Measurements from ENCODE around the gene CD34. TPM values are rescaled to one million over a fixed set of nuclear protein-coding genes. Genes with fewer than 3 reads are reported as not detected.

CD34 gene
- total RNA-seq, 1 experiment from 2014 or later, result not detected

DNA sequence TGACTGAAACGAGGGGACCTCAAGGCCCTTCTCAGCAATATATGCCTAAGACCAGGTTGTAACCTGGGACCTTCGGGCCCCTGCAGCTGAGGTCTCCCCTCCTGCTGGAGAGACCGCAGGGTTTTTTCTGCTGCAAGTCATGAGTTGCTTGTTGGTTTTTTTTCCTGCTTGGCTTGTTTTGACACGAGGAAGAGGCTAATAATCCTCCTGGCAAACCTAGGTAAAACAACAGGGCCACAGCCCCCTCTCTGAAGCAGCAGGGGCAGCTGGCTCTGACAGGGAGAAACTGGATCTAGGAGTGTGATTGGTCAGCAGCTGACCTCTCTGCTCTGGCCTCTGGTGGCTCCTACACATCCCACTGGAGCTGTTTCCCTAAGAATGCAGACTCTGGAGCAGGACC, 69.0 kb downstream of the CD34 start:
- Histone ChIP-seq H3K27ac (ENCODE audit: low read length) (no peak overlapping the region), H3K9me2 (replicated peaks; ENCODE audit: low read length) (no peaks in the 10 kb centered on the region), H2AFZ (ENCODE audit: low read length) (no peak overlapping the region), H3K9ac (ENCODE audit: low read length) (no peak overlapping the region), H3F3A (ENCODE audit: low read length, unreplicated experiment) (peaks cover 6% of the 10 kb centered on the region), H3K4me2 (ENCODE audit: low read length) (no peak overlapping the region), H3K79me2 (ENCODE audit: low read length) (peaks cover 84% of the 10 kb centered on the region), H3K4me3 (ENCODE audit: low read length) (no peak overlapping the region), H3K9me3 (ENCODE audit: low read length) (no peaks in the 10 kb centered on the region), H3K27me3 (ENCODE audit: low read length) (no peaks in the 10 kb centered on the region), H3K36me3 (ENCODE audit: low read depth, low read length) (no peaks in the 10 kb centered on the region; the same call in 1 of the 2 replicates), H3K4me1 (ENCODE audit: insufficient read depth, low read length) (peaks cover 9% of the 10 kb centered on the region), H4K20me1 (ENCODE audit: low read length) (no peaks in the 10 kb centered on the region; the same call in 1 of the 2 replicates)
- POLR2A ChIA-PET (ENCODE audit: unreplicated experiment), result no interaction called here
- TF ChIP-seq EZH2 (IDR thresholded peaks at IDR 0.05; ENCODE audit: low read length, unreplicated experiment) (no peak), EZH2phosphoT487 (IDR thresholded peaks at IDR 0.05; ENCODE audit: borderline replicate concordance, low read length) (no peak)
- TF ChIP-seq, protein P1, sequence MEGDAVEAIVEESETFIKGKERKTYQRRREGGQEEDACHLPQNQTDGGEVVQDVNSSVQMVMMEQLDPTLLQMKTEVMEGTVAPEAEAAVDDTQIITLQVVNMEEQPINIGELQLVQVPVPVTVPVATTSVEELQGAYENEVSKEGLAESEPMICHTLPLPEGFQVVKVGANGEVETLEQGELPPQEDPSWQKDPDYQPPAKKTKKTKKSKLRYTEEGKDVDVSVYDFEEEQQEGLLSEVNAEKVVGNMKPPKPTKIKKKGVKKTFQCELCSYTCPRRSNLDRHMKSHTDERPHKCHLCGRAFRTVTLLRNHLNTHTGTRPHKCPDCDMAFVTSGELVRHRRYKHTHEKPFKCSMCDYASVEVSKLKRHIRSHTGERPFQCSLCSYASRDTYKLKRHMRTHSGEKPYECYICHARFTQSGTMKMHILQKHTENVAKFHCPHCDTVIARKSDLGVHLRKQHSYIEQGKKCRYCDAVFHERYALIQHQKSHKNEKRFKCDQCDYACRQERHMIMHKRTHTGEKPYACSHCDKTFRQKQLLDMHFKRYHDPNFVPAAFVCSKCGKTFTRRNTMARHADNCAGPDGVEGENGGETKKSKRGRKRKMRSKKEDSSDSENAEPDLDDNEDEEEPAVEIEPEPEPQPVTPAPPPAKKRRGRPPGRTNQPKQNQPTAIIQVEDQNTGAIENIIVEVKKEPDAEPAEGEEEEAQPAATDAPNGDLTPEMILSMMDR (conservative IDR thresholded peaks at IDR 0.05; ENCODE audit: low read depth, low read length), result no peak
- no peak for DNase-seq
- intact Hi-C loops (cut with micrococcal nuclease), result no loop called here
- BruUV-seq (replicated peaks), result no TSS peak
- CTCF ChIA-PET, result interaction anchor here (0.6 kb wide), 1 partner anchor 44 kb away, joined by 6 read pairs; no protein-coding TSS in a partner anchor
- ATAC-seq, result no peak

DNA sequence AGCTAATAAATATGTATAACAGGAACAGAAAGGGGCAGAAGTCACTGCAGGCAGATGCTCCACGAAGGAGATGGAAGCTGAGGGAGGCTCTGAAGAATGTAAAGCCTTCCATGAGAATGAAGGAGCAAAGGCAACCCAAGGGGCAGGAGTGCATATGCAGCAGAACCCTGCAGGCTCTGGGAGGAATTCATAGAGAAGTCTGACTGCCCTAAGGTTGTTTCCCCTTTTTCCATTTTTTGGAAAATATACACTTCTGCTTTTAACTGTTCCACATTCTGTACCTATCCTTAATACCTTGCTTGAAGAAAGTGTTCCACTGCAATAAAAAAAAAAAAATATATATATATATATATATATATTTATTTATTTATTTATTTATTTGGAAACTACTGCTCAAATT, 69.6 kb downstream of the CD34 start:
- Histone ChIP-seq H2AFZ (ENCODE audit: low read length) (no peak overlapping the region), H3K9me3 (ENCODE audit: low read length) (no peaks in the 10 kb centered on the region), H3K27me3 (ENCODE audit: low read length) (no peaks in the 10 kb centered on the region), H3K9me2 (replicated peaks; ENCODE audit: low read length) (no peaks in the 10 kb centered on the region), H3K36me3 (ENCODE audit: low read depth, low read length) (no peaks in the 10 kb centered on the region; the same call in 1 of the 2 replicates), H3K4me1 (ENCODE audit: insufficient read depth, low read length) (peaks cover 3% of the 10 kb centered on the region), H4K20me1 (ENCODE audit: low read length) (no peaks in the 10 kb centered on the region; the same call in 1 of the 2 replicates), H3F3A (ENCODE audit: low read length, unreplicated experiment) (no peaks in the 10 kb centered on the region), H3K4me2 (ENCODE audit: low read length) (no peak overlapping the region), H3K9ac (ENCODE audit: low read length) (no peak overlapping the region), H3K4me3 (ENCODE audit: low read length) (no peak overlapping the region), H3K79me2 (ENCODE audit: low read length) (peaks cover 84% of the 10 kb centered on the region), H3K27ac (ENCODE audit: low read length) (no peak overlapping the region)
- ChIA-PET CTCF (no interaction called here), POLR2A (ENCODE audit: unreplicated experiment) (no interaction called here)
- TF ChIP-seq, protein P1 (conservative IDR thresholded peaks at IDR 0.05; ENCODE audit: low read depth, low read length), result no peak
- no peak for TF ChIP-seq EZH2 (IDR thresholded peaks at IDR 0.05; ENCODE audit: low read length, unreplicated experiment)
- TF ChIP-seq EZH2phosphoT487 (IDR thresholded peaks at IDR 0.05; ENCODE audit: borderline replicate concordance, low read length), result no peak
- no peak for DNase-seq
- no TSS peak for BruUV-seq (replicated peaks)
- ATAC-seq, result no peak
- intact Hi-C loops (cut with micrococcal nuclease), result no loop called here

DNA sequence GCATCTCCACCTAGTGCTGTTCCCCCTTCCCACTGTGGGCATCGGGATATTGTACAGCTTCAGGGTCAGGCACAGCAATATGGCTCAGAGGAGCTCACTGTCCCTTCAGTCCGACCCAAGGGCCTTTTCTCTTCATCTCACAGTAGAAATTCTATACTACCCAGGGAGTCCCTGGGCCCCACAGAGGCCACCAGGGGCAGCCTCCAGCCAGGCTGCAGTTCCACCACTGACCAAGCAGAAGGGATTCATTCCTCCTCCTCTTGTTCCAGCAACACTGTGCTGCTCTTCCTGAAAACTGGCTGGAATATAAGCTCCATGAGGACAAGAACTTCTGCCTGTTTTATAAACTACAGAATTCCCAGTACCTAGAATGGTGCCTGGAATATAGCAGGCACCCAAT, 70.5 kb downstream of the CD34 start:
- CTCF ChIA-PET, result no interaction called here

More for the DNA sequence above, 70.5 kb downstream of the CD34 start:
- H3K36me3 ChIP-seq (ENCODE audit: low read depth, low read length), result peaks cover 5% of the 10 kb centered on the region; the same call in 1 of the 2 replicates
- intact Hi-C loops (cut with micrococcal nuclease), result no loop called here
- H3K9me2 ChIP-seq (replicated peaks; ENCODE audit: low read length), result no peaks in the 10 kb centered on the region
- no peaks in the 10 kb centered on the region for H3F3A ChIP-seq (ENCODE audit: low read length, unreplicated experiment)
- H2AFZ ChIP-seq (ENCODE audit: low read length), result no peak overlapping the region
- H3K4me2 ChIP-seq (ENCODE audit: low read length), result no peak overlapping the region
- POLR2A ChIA-PET (ENCODE audit: unreplicated experiment), result interaction anchor here (0.5 kb wide), 1 partner anchor 29 kb away, joined by 3 read pairs; no protein-coding TSS in a partner anchor
- H3K4me1 ChIP-seq (ENCODE audit: insufficient read depth, low read length), result no peaks in the 10 kb centered on the region
- DNase-seq (no peak), ATAC-seq (peak; percentile 59)
- no TSS peak for BruUV-seq (replicated peaks)
- TF ChIP-seq, protein P1 (conservative IDR thresholded peaks at IDR 0.05; ENCODE audit: low read depth, low read length), result peak; percentile 24; the same call in 1 of the 2 replicates
- no peak for TF ChIP-seq EZH2phosphoT487 (IDR thresholded peaks at IDR 0.05; ENCODE audit: borderline replicate concordance, low read length)
- H3K9ac ChIP-seq (ENCODE audit: low read length), result no peak overlapping the region
- H3K9me3 ChIP-seq (ENCODE audit: low read length), result no peaks in the 10 kb centered on the region
- H3K27ac ChIP-seq (ENCODE audit: low read length), result no peak overlapping the region
- H4K20me1 ChIP-seq (ENCODE audit: low read length), result no peaks in the 10 kb centered on the region; the same call in 1 of the 2 replicates
- no peaks in the 10 kb centered on the region for H3K27me3 ChIP-seq (ENCODE audit: low read length)
- no peak overlapping the region for H3K4me3 ChIP-seq (ENCODE audit: low read length)
- H3K79me2 ChIP-seq (ENCODE audit: low read length), result peaks cover 82% of the 10 kb centered on the region
